K562 (cell line): ENCODE measurements around the gene MTG2. TPM values are rescaled to one million over a fixed set of nuclear protein-coding genes. Genes with fewer than 3 reads are reported as not detected.

ENCODE experiments used
- BRD4 ChIP-seq: fragments of 200-600 bp; sonication (generic); IDR thresholded peaks from 2 replicates; pipeline ENCODE4 v1.6.1; 2017; ENCODE audit warnings: inconsistent platforms
- CC2D1A ChIP-seq: fragments of 450-650 bp; IDR thresholded peaks from 2 replicates; pipeline ENCODE4 v1.6.1; 2017; ENCODE audit warnings: mild to moderate bottlenecking
- FIP1L1 ChIP-seq: fragments of 200-400 bp; formaldehyde crosslinking; IDR thresholded peaks from 2 replicates; pipeline ENCODE4 v1.6.1; 2018; ENCODE audit warnings: mild to moderate bottlenecking, low read depth, low read length; ENCODE audit not compliant: poor library complexity, severe bottlenecking
- FOXA1 ChIP-seq: fragments of 450-650 bp; IDR thresholded peaks from 2 replicates; pipeline ENCODE4 v1.6.1; 2016; ENCODE audit warnings: mild to moderate bottlenecking, borderline replicate concordance
- FOXJ2 ChIP-seq: fragments of 200-800 bp; sonication (Bioruptor generic); IDR thresholded peaks from 2 replicates; pipeline ENCODE4 v1.6.1; 2016; ENCODE audit warnings: missing genetic modification characterization, missing compliant biosample characterization
- HNRNPK ChIP-seq: fragments of 200-400 bp; formaldehyde crosslinking; IDR thresholded peaks from one replicate; pipeline ENCODE4 v1.6.1; 2018; ENCODE audit warnings: mild to moderate bottlenecking, low read depth, low read length; ENCODE audit not compliant: poor library complexity, severe bottlenecking
- ID3 ChIP-seq, 2 experiments: fragments of 250-450 bp in 1 of 2; fragments of 450-650 bp in 1 of 2; sonication (Bioruptor Pico) in 1 of 2; IDR thresholded peaks; 2 replicates each; pipeline versions ENCODE4 v1.6.1 to v1.8.0; 2016 to 2021; ENCODE audit warnings: mild to moderate bottlenecking in 2 of 2, moderate library complexity in 2 of 2, missing compliant biosample characterization in 1 of 2, missing genetic modification characterization in 1 of 2
- PCBP2 ChIP-seq: fragments of 200-400 bp; formaldehyde crosslinking; IDR thresholded peaks from 2 replicates; pipeline ENCODE4 v1.6.1; 2018; ENCODE audit warnings: low read length, low read depth, mild to moderate bottlenecking, moderate library complexity; ENCODE audit not compliant: poor library complexity, severe bottlenecking
- ZFP30 ChIP-seq: fragments of 250-450 bp; sonication (Bioruptor Pico); IDR thresholded peaks from 2 replicates; pipeline ENCODE4 v1.8.0; 2022; ENCODE audit warnings: moderate library complexity, mild to moderate bottlenecking, inconsistent platforms, borderline replicate concordance
- ZKSCAN3 ChIP-seq: fragments of 250-450 bp; sonication (Bioruptor Pico); IDR thresholded peaks from 2 replicates; pipeline ENCODE4 v1.4.0; 2020
- ZNF197 ChIP-seq: fragments of 200-800 bp; sonication (Bioruptor generic); IDR thresholded peaks from 2 replicates; pipeline ENCODE4 v1.6.1; 2016; ENCODE audit warnings: low read depth, missing genetic modification characterization, missing compliant biosample characterization
- polyA plus RNA-seq, 8 experiments: library from polyadenylated mRNA; depleted of rRNA in 4 of 8; stranded (reverse) in 5 of 8; unstranded in 3 of 8; fragments of >200 nt; fragmentation: Nextera tagmentation in 2 of 8; fragmentation: Illumina TruSeq in 1 of 8; extraction: Ambion mirVana in 2 of 8; extraction: Trizol in 1 of 8; gene quantifications; 2 replicates each; pipeline versions ENCODE4 v1.2.1 to v1.2.3, GENCODE V29; 2011 to 2014; ENCODE audit warnings: inconsistent platforms in 1 of 8, missing spikeins in 1 of 8
- total RNA-seq, 7 experiments: library from RNA; depleted of rRNA in 6 of 7; stranded (reverse); fragments of >200 nt in 6 of 7; fragmentation: Illumina TruSeq in 2 of 7; extraction: Trizol in 2 of 7; gene quantifications; 2 replicates each; pipeline versions ENCODE4 v1.2.1 to v1.2.3, GENCODE V29; 2011 to 2021; ENCODE audit warnings: low replicate concordance in 1 of 7
- TF ChIP-seq, protein P1 (sequence below): fragments of 450-650 bp; IDR thresholded peaks from 2 replicates; pipeline ENCODE4 v1.6.1; 2016; ENCODE audit warnings: mild to moderate bottlenecking, moderate library complexity
- TF ChIP-seq, protein P2 (sequence below), 3 experiments: fragments of 200-800 bp in 1 of 3; sonication (Bioruptor generic) in 1 of 3; sonication (generic) in 1 of 3; formaldehyde crosslinking in 1 of 3; IDR thresholded peaks; 2 replicates each; pipeline versions ENCODE4 v1.6.1 to v1.8.0; 2016 to 2022; ENCODE audit warnings: mild to moderate bottlenecking in 2 of 3, missing compliant biosample characterization in 2 of 3, missing genetic modification characterization in 2 of 3, missing genetic modification reagents in 1 of 3

MTG2 gene
- total and polyA plus RNA-seq, 9 of the 15 experiments (the other 6 are each of a cell fraction or from before 2014, with no cell fraction given) = 8.7 to 67.5 (median 44.5) TPM

DNA sequence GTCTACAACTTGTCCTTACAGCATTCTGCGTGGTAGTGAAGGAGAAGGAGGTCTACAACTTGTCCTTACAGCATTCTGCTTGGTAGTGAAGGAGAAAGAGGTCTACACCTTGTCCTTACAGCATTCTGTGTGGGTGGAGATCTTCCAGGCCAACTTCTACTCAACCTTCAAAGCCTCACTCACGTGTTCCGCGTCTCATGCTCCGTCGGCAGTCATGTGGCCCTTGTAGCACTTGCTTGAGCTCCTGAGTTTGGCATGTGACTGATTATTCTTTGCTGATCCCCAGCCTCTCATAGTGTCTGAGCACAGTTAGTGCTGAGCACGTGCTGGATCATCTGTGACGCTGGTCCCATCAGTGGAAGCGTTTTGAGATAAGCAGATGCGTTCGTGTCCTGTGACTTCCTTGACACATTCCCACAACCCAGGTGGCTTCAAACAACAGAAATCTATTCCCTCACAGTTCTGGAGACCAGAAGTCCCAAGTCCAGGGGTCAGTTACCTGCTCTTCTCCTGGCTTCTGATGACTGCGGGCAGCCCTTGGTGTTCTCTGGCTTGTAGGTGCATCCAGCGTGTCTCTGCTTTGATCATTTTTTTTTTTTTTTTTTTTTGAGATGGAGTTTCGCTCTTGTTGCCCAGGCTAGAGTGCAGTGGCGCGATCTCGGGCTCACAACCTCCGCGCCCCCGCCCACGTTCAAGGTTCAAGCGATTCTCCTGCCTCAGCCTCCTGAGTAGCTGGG is 36.6 kb upstream of the MTG2 start (continued):
- no peak for TF ChIP-seq ID3 (CRISPR knock-in tag; IDR thresholded peaks at IDR 0.05)
- TF ChIP-seq ID3 (tag; IDR thresholded peaks at IDR 0.05) = 0 out of 2 replicates have a peak, but pooled peaks have one; percentile 25
- TF ChIP-seq HNRNPK = no peak
- no peak for TF ChIP-seq CC2D1A
- TF ChIP-seq ZNF197 (CRISPR knock-in tag) = peak; percentile 81
- TF ChIP-seq, protein P1, sequence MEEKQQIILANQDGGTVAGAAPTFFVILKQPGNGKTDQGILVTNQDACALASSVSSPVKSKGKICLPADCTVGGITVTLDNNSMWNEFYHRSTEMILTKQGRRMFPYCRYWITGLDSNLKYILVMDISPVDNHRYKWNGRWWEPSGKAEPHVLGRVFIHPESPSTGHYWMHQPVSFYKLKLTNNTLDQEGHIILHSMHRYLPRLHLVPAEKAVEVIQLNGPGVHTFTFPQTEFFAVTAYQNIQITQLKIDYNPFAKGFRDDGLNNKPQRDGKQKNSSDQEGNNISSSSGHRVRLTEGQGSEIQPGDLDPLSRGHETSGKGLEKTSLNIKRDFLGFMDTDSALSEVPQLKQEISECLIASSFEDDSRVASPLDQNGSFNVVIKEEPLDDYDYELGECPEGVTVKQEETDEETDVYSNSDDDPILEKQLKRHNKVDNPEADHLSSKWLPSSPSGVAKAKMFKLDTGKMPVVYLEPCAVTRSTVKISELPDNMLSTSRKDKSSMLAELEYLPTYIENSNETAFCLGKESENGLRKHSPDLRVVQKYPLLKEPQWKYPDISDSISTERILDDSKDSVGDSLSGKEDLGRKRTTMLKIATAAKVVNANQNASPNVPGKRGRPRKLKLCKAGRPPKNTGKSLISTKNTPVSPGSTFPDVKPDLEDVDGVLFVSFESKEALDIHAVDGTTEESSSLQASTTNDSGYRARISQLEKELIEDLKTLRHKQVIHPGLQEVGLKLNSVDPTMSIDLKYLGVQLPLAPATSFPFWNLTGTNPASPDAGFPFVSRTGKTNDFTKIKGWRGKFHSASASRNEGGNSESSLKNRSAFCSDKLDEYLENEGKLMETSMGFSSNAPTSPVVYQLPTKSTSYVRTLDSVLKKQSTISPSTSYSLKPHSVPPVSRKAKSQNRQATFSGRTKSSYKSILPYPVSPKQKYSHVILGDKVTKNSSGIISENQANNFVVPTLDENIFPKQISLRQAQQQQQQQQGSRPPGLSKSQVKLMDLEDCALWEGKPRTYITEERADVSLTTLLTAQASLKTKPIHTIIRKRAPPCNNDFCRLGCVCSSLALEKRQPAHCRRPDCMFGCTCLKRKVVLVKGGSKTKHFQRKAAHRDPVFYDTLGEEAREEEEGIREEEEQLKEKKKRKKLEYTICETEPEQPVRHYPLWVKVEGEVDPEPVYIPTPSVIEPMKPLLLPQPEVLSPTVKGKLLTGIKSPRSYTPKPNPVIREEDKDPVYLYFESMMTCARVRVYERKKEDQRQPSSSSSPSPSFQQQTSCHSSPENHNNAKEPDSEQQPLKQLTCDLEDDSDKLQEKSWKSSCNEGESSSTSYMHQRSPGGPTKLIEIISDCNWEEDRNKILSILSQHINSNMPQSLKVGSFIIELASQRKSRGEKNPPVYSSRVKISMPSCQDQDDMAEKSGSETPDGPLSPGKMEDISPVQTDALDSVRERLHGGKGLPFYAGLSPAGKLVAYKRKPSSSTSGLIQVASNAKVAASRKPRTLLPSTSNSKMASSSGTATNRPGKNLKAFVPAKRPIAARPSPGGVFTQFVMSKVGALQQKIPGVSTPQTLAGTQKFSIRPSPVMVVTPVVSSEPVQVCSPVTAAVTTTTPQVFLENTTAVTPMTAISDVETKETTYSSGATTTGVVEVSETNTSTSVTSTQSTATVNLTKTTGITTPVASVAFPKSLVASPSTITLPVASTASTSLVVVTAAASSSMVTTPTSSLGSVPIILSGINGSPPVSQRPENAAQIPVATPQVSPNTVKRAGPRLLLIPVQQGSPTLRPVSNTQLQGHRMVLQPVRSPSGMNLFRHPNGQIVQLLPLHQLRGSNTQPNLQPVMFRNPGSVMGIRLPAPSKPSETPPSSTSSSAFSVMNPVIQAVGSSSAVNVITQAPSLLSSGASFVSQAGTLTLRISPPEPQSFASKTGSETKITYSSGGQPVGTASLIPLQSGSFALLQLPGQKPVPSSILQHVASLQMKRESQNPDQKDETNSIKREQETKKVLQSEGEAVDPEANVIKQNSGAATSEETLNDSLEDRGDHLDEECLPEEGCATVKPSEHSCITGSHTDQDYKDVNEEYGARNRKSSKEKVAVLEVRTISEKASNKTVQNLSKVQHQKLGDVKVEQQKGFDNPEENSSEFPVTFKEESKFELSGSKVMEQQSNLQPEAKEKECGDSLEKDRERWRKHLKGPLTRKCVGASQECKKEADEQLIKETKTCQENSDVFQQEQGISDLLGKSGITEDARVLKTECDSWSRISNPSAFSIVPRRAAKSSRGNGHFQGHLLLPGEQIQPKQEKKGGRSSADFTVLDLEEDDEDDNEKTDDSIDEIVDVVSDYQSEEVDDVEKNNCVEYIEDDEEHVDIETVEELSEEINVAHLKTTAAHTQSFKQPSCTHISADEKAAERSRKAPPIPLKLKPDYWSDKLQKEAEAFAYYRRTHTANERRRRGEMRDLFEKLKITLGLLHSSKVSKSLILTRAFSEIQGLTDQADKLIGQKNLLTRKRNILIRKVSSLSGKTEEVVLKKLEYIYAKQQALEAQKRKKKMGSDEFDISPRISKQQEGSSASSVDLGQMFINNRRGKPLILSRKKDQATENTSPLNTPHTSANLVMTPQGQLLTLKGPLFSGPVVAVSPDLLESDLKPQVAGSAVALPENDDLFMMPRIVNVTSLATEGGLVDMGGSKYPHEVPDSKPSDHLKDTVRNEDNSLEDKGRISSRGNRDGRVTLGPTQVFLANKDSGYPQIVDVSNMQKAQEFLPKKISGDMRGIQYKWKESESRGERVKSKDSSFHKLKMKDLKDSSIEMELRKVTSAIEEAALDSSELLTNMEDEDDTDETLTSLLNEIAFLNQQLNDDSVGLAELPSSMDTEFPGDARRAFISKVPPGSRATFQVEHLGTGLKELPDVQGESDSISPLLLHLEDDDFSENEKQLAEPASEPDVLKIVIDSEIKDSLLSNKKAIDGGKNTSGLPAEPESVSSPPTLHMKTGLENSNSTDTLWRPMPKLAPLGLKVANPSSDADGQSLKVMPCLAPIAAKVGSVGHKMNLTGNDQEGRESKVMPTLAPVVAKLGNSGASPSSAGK = peak; percentile 99
- no peak for TF ChIP-seq PCBP2
- no peak for TF ChIP-seq ZFP30 (CRISPR knock-in tag)
- no peak for TF ChIP-seq BRD4
- no peak for TF ChIP-seq ZKSCAN3 (CRISPR knock-in tag)
- no peak for TF ChIP-seq FIP1L1
- TF ChIP-seq FOXJ2 (tag) = 0 out of 2 replicates have a peak, but pooled peaks have one; percentile 69
- TF ChIP-seq, protein P2, sequence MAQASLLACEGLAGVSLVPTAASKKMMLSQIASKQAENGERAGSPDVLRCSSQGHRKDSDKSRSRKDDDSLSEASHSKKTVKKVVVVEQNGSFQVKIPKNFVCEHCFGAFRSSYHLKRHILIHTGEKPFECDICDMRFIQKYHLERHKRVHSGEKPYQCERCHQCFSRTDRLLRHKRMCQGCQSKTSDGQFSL (CRISPR knock-in tag; IDR thresholded peaks at IDR 0.05) = no peak
- TF ChIP-seq, protein P2 (tag; IDR thresholded peaks at IDR 0.05) = no peak
- TF ChIP-seq FOXA1 = no peak
